Loucy (cell line): Measurements from ENCODE around the gene SMYD1.

Experiments
- H2AFZ ChIP-seq: fragments of 200-600 bp; sonication (generic); 2 replicates; pipeline ENCODE4 v1.6.0; 2016; ENCODE audit warnings: antibody characterized with exemption, mild to moderate bottlenecking, low read length, moderate library complexity
- H3F3A ChIP-seq: fragments of 200-600 bp; 2 replicates; pipeline ENCODE4 v1.6.0; 2016; ENCODE audit warnings: antibody characterized with exemption, low read depth, mild to moderate bottlenecking
- H3K27me3 ChIP-seq: fragments of 200-600 bp; sonication (generic); 2 replicates; pipeline ENCODE4 v1.6.1; 2014; ENCODE audit warnings: low read length, mild to moderate bottlenecking; ENCODE audit not compliant: insufficient read depth, poor library complexity, severe bottlenecking
- H3K36me3 ChIP-seq: fragments of 200-600 bp; sonication (generic); 2 replicates; pipeline ENCODE4 v1.6.1; 2016; ENCODE audit warnings: low read length; ENCODE audit not compliant: insufficient read depth
- H3K4me1 ChIP-seq: fragments of 200-600 bp; sonication (generic); 2 replicates; pipeline ENCODE4 v1.5.1; 2014; ENCODE audit warnings: low read length, mild to moderate bottlenecking; ENCODE audit not compliant: insufficient read depth, poor library complexity, severe bottlenecking
- H3K4me2 ChIP-seq: fragments of 200-600 bp; sonication (generic); 2 replicates; pipeline ENCODE4 v1.6.0; 2014; ENCODE audit warnings: antibody characterized with exemption, low read length, low read depth, mild to moderate bottlenecking; ENCODE audit not compliant: poor library complexity, severe bottlenecking
- H3K4me3 ChIP-seq: fragments of 200-600 bp; sonication (generic); 2 replicates; pipeline ENCODE4 v1.5.1; 2014; ENCODE audit warnings: low read length, mild to moderate bottlenecking, mixed read lengths; ENCODE audit not compliant: poor library complexity, severe bottlenecking
- H3K79me2 ChIP-seq: fragments of 200-600 bp; sonication (generic); 2 replicates; pipeline ENCODE4 v1.6.1; 2014; ENCODE audit warnings: low read length; ENCODE audit not compliant: insufficient read depth
- H3K9ac ChIP-seq: fragments of 200-600 bp; sonication (generic); 2 replicates; pipeline ENCODE4 v1.6.0; 2014; ENCODE audit warnings: mild to moderate bottlenecking, low read depth, low read length, moderate library complexity; ENCODE audit not compliant: poor library complexity, severe bottlenecking
- H3K9me2 ChIP-seq: fragments of 200-600 bp; sonication (generic); replicated peaks from 2 replicates; pipeline ENCODE4 v1.6.1; 2016; ENCODE audit warnings: low read depth, low read length, mixed read lengths
- H3K9me3 ChIP-seq: fragments of 200-600 bp; sonication (generic); 2 replicates; pipeline ENCODE4 v1.6.1; 2014; ENCODE audit warnings: mild to moderate bottlenecking, antibody characterized with exemption, low read length, low read depth; ENCODE audit not compliant: insufficient read depth
- H4K20me1 ChIP-seq: fragments of 200-600 bp; sonication (generic); 2 replicates; pipeline ENCODE4 v1.6.0; 2014; ENCODE audit warnings: antibody characterized with exemption, low read length, mild to moderate bottlenecking; ENCODE audit not compliant: insufficient read depth, poor library complexity, severe bottlenecking
- EZH2phosphoT487 ChIP-seq: fragments of 200-600 bp; IDR thresholded peaks from 2 replicates; pipeline ENCODE4 v1.6.1; 2018; ENCODE audit warnings: antibody characterized with exemption, mild to moderate bottlenecking, moderate library complexity, borderline replicate concordance
- TF ChIP-seq, protein P1 (sequence below): fragments of 200-600 bp; sonication (generic); conservative IDR thresholded peaks from 2 replicates; pipeline ENCODE4 v1.5.1; 2014; ENCODE audit warnings: mild to moderate bottlenecking, antibody characterized with exemption, low read length

SMYD1 gene

GRCh38 chr2:88053934-88054781 lies 13.5 kb upstream of the SMYD1 start:
- Histone ChIP-seq H2AFZ (no peak overlapping the region), H3K4me1 (peaks cover 31% of the 10 kb centered on the region)

DNA sequence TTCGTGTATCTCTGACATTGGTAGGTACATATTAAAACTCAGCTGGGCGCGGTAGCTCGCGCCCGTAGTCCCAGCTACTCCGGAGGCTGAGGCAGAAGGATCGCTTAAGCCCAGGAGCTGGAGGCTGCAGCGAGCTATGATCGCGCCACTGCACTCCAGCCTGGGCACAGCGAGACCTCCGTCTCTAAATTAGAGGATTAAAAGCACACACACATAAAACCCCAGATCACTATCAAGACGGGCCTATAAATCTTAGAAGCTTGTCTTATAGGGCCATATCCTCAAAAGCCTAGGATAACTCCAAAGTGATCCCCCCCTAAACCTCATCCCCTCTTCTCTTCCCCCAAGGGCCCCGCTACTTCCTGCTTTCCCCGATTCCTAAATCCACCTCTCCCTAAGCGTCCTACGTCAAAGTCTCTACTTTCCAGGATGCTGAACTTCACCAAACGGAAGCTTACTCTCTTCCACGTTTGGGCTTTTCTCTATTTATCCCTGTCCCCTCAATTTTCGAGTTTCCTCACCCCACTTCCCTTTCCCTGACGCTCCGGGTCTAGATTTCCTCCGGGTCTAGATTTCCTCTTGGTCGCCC lies 12.7 kb upstream of the SMYD1 start:
- Histone ChIP-seq H3K4me1 (peaks cover 31% of the 10 kb centered on the region), H3K36me3 (no peaks in the 10 kb centered on the region), H2AFZ (peak overlapping the region; percentile 78), H3K27me3 (peaks cover 6% of the 10 kb centered on the region), H3K4me3 (peak overlapping the region; percentile 94), H3K79me2 (peaks cover 32% of the 10 kb centered on the region), H3K9me2 (no peaks in the 10 kb centered on the region), H3F3A (no peaks in the 10 kb centered on the region), H3K9me3 (no peaks in the 10 kb centered on the region), H3K9ac (peak overlapping the region; percentile 98), H4K20me1 (peaks cover 27% of the 10 kb centered on the region), H3K4me2 (peak overlapping the region; percentile 95)
- TF ChIP-seq, protein P1, sequence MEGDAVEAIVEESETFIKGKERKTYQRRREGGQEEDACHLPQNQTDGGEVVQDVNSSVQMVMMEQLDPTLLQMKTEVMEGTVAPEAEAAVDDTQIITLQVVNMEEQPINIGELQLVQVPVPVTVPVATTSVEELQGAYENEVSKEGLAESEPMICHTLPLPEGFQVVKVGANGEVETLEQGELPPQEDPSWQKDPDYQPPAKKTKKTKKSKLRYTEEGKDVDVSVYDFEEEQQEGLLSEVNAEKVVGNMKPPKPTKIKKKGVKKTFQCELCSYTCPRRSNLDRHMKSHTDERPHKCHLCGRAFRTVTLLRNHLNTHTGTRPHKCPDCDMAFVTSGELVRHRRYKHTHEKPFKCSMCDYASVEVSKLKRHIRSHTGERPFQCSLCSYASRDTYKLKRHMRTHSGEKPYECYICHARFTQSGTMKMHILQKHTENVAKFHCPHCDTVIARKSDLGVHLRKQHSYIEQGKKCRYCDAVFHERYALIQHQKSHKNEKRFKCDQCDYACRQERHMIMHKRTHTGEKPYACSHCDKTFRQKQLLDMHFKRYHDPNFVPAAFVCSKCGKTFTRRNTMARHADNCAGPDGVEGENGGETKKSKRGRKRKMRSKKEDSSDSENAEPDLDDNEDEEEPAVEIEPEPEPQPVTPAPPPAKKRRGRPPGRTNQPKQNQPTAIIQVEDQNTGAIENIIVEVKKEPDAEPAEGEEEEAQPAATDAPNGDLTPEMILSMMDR, result no peak
- TF ChIP-seq EZH2phosphoT487, result no peak

More at GRCh38 chr2:88053934-88054781, 13.5 kb upstream of the SMYD1 start:
- Histone ChIP-seq H3K4me3 (peak overlapping the region; percentile 94), H3K79me2 (peaks cover 32% of the 10 kb centered on the region), H3K4me2 (peak overlapping the region; percentile 95), H3K27me3 (peaks cover 6% of the 10 kb centered on the region), H3K36me3 (no peaks in the 10 kb centered on the region), H3K9ac (peak overlapping the region; percentile 98), H4K20me1 (peaks cover 27% of the 10 kb centered on the region), H3K9me3 (no peaks in the 10 kb centered on the region), H3K9me2 (no peaks in the 10 kb centered on the region), H3F3A (no peaks in the 10 kb centered on the region)
- TF ChIP-seq EZH2phosphoT487, result no peak
- TF ChIP-seq, protein P1, result no peak

GRCh38 chr2:88055371-88056128 lies 12.1 kb upstream of the SMYD1 start, which contains the start of gene KRCC1:
Gene KRCC1, minus strand, starts transcription at chr2:88055783. Its CDS starts 27,220 bp downstream, at chr2:88028563.
- H3K4me2 ChIP-seq, result peak within 1 kb of the TSS; percentile 95
- H3K4me1 ChIP-seq, result peaks cover 31% of the 10 kb centered on the region
- H3K9ac ChIP-seq, result peak within 1 kb of the TSS; percentile 98
- peak within 1 kb of the TSS; percentile 83 for H2AFZ ChIP-seq
- no peaks in the 10 kb centered on the region for H3K9me3 ChIP-seq
- peaks cover 6% of the 10 kb centered on the region for H3K27me3 ChIP-seq
- peaks cover 27% of the 10 kb centered on the region for H4K20me1 ChIP-seq
- H3K4me3 ChIP-seq, result peak within 1 kb of the TSS; percentile 94
- H3K9me2 ChIP-seq, result no peaks in the 10 kb centered on the region
- H3K79me2 ChIP-seq, result peaks cover 32% of the 10 kb centered on the region
- H3K36me3 ChIP-seq, result no peaks in the 10 kb centered on the region
- H3F3A ChIP-seq, result no peaks in the 10 kb centered on the region
- TF ChIP-seq, protein P1, result no peak
- no peak for TF ChIP-seq EZH2phosphoT487
